Panc1 (cell line): ENCODE data around the gene CXCR5. TPM values are rescaled to one million over a fixed set of nuclear protein-coding genes. Genes with fewer than 3 reads are reported as not detected.

ENCODE experiments used
- ATAC-seq: fragments of 200-7000 bp; cut with Tn5 transposase; 2 replicates; pipeline ENCODE4 v1.9.1; 2020; ENCODE audit warnings: mild to moderate bottlenecking, moderate library complexity
- BruUV-seq: library from RNA; stranded (reverse); fragments of 400-500 nt; replicated peaks from 2 replicates; lab custom pipeline; 2021; lab: Mats Ljungman, UMichigan
- CTCF ChIA-PET: fragments of 300-600 bp; sonication (Branson Sonifier 250); formaldehyde crosslinking; loops from one replicate; lab custom pipeline; 2022; ENCODE audit warnings: antibody characterized with exemption; lab: Charles Lee
- POLR2A ChIA-PET: fragments of 300-600 bp; sonication (Branson Sonifier 250); formaldehyde crosslinking; loops from one replicate; lab custom pipeline; 2022; ENCODE audit warnings: antibody characterized with exemption; lab: Charles Lee
- DNase-seq: peaks from one replicate; pipeline ENCODE4 v3.0.0-alpha.2; 2010; ENCODE audit warnings: low read depth, low spot score
- H3K27ac ChIP-seq: 2 replicates; pipeline ENCODE4 v1.5.1; 2011; ENCODE audit warnings: mild to moderate bottlenecking, low read length, inconsistent platforms
- H3K27me3 ChIP-seq: fragments of 200-500 bp; sonication (Bioruptor generic); 2 replicates; pipeline ENCODE4 v1.6.0; 2014; ENCODE audit warnings: low read length, inconsistent platforms; ENCODE audit not compliant: control insufficient read depth, insufficient read depth
- H3K36me3 ChIP-seq: fragments of 200-500 bp; sonication (Bioruptor generic); 2 replicates; pipeline ENCODE4 v1.5.1; 2014; ENCODE audit warnings: inconsistent platforms, mild to moderate bottlenecking, low read length, moderate library complexity; ENCODE audit not compliant: control insufficient read depth, insufficient read depth
- H3K4me1 ChIP-seq: 2 replicates; pipeline ENCODE4 v1.5.1; 2011; ENCODE audit warnings: inconsistent platforms, mild to moderate bottlenecking, low read length, moderate library complexity; ENCODE audit not compliant: control insufficient read depth, insufficient read depth
- H3K4me3 ChIP-seq, 2 experiments: 2 replicates each; pipeline ENCODE4 v1.5.1; 2011 to 2012; ENCODE audit warnings: low read depth in 2 of 2, low read length in 2 of 2, mild to moderate bottlenecking in 2 of 2, inconsistent platforms in 1 of 2, moderate library complexity in 1 of 2
- H3K9me3 ChIP-seq: fragments of 200-500 bp; sonication (Bioruptor generic); 2 replicates; pipeline ENCODE4 v1.5.1; 2014; ENCODE audit warnings: low read depth, mild to moderate bottlenecking, inconsistent platforms, low read length, moderate library complexity; ENCODE audit not compliant: control insufficient read depth, insufficient read depth
- REST ChIP-seq, 2 experiments: IDR thresholded peaks; 2 replicates each; pipeline ENCODE4 v1.6.1; 2011 to 2012; ENCODE audit warnings: low read depth in 2 of 2, control low read depth in 1 of 2, low read length in 1 of 2, mild to moderate bottlenecking in 1 of 2, moderate library complexity in 1 of 2; ENCODE audit not compliant: insufficient read depth in 1 of 2
- SIN3A ChIP-seq: IDR thresholded peaks from 2 replicates; pipeline ENCODE4 v1.6.1; 2012; ENCODE audit warnings: low read depth, mild to moderate bottlenecking, low read length, moderate library complexity, borderline replicate concordance; ENCODE audit not compliant: insufficient read depth
- in situ Hi-C: cut with HindIII; loops from 2 replicates; pipeline ENCODE4 v1.10.0; 2016; ENCODE audit warnings: low sequenced_read_pairs, low pct_unique_long_range_greater_than_20kb
- intact Hi-C: fragments of 100-400 bp; cut with micrococcal nuclease; formaldehyde crosslinking; loops from one replicate; pipeline ENCODE4 v1.10.0; 2022; ENCODE audit not compliant: unreplicated experiment
- total RNA-seq: library from RNA; stranded (reverse); gene quantifications from one replicate; pipeline ENCODE4 v1.2.1, GENCODE V29; 2021; ENCODE audit not compliant: unreplicated experiment
- TF ChIP-seq, protein P1 (sequence below): fragments of 450-650 bp; IDR thresholded peaks from 2 replicates; pipeline ENCODE4 v1.5.1; 2017; ENCODE audit warnings: mild to moderate bottlenecking

CXCR5 gene
- total RNA-seq, 1 experiment from 2014 or later: not detected

DNA sequence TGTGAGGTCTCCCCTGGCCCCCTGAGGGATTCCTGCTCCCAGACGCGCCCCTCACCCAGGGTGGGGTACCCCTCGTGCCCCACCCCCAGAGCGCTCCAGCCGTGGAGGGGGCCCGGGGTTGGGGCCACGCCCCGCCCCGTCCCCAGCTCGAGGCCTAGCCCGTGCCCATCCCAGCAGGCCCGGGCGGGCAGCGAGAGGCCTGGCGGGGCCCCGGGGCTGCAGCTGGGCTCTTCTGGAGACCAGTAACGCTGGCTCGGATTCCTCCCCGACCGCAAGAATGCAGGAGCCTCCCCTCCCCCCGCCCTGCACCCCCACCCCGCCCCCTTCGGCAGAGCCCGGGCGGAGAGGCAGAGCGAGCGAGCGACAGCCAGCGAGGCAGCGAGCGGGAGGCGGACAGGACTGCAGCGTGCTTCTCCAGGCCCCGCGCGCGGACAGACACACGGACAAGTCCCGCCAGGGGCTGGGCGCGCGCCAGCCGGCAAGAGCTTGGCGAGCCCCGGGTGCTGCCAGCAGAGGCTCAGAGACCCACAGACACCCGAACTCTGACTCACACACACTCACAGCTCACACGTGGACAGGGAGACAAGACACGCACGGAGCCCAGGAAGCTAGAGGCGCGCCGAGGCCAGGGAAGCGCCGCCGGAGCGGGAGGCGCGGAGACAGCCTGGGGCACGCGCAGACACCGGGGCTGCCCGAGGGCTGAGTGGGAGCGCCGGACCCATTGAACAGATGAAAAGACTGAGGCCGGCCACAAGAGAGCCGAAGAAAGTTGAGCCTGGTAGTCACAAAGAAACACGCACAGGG lies 26.8 kb downstream of the CXCR5 start:
- TF ChIP-seq REST (IDR thresholded peaks at IDR 0.05; ENCODE audit: insufficient read depth in 1 of 2, low read depth in 2 of 2, low read length in 1 of 2) (no peak), SIN3A (0 out of 2 replicates have a peak, but pooled peaks have one; percentile 35)
- TF ChIP-seq, protein P1, sequence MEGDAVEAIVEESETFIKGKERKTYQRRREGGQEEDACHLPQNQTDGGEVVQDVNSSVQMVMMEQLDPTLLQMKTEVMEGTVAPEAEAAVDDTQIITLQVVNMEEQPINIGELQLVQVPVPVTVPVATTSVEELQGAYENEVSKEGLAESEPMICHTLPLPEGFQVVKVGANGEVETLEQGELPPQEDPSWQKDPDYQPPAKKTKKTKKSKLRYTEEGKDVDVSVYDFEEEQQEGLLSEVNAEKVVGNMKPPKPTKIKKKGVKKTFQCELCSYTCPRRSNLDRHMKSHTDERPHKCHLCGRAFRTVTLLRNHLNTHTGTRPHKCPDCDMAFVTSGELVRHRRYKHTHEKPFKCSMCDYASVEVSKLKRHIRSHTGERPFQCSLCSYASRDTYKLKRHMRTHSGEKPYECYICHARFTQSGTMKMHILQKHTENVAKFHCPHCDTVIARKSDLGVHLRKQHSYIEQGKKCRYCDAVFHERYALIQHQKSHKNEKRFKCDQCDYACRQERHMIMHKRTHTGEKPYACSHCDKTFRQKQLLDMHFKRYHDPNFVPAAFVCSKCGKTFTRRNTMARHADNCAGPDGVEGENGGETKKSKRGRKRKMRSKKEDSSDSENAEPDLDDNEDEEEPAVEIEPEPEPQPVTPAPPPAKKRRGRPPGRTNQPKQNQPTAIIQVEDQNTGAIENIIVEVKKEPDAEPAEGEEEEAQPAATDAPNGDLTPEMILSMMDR: no peak
- Histone ChIP-seq H3K27me3 (no peaks in the 10 kb centered on the region), H3K4me1 (peaks cover 96% of the 10 kb centered on the region), H3K36me3 (peaks cover 3% of the 10 kb centered on the region; the same call in 1 of the 2 replicates), H3K4me3 (peak overlapping the region; percentile 29 to 43), H3K27ac (peak overlapping the region; percentile 99), H3K9me3 (no peaks in the 10 kb centered on the region)
- in situ Hi-C loops (no loop called here), intact Hi-C loops (no loop called here)
- ATAC-seq (peak; percentile 40), DNase-seq (no peak)
- no TSS peak for BruUV-seq
- ChIA-PET CTCF (interaction anchor here (0.5 to 0.7 kb wide), 2 partner anchors 12 to 26 kb away, joined by 4 to 8 read pairs; no protein-coding TSS in a partner anchor), POLR2A (interaction anchor here (0.7 to 2.3 kb wide), 6 partner anchors 13 to 200 kb away, joined by 3 to 22 read pairs (median 4); partner anchors contain the start of gene BCL9L)

- TF ChIP-seq, protein P1: no peak
- TF ChIP-seq SIN3A: 0 out of 2 replicates have a peak, but pooled peaks have one; percentile 38
Measured at GRCh38 chr11:118911113-118911879, 27.6 kb downstream of the CXCR5 start.

More at GRCh38 chr11:118911113-118911879, 27.6 kb downstream of the CXCR5 start:
- in situ Hi-C loops (no loop called here), intact Hi-C loops (no loop called here)
- H3K27ac ChIP-seq: peak overlapping the region; percentile 99
- peak; percentile 7 for ATAC-seq
- ChIA-PET POLR2A (interaction anchor here (0.5 to 1.7 kb wide), 6 partner anchors 12 to 199 kb away, joined by 3 to 11 read pairs (median 4); partner anchors contain the start of gene BCL9L), CTCF (interaction anchor here (0.7 to 1.9 kb wide), 2 partner anchors 11 to 19 kb away, joined by 4 to 9 read pairs; no protein-coding TSS in a partner anchor)
- no peaks in the 10 kb centered on the region for H3K27me3 ChIP-seq
- H3K4me1 ChIP-seq: peaks cover 97% of the 10 kb centered on the region
- TSS peak; percentile 39 for BruUV-seq
- H3K36me3 ChIP-seq: peaks cover 3% of the 10 kb centered on the region; the same call in 1 of the 2 replicates
- no peak for DNase-seq
- H3K9me3 ChIP-seq: no peaks in the 10 kb centered on the region
- peak overlapping the region; percentile 28 to 43 for H3K4me3 ChIP-seq
